ENCODE data around the gene FNIP1. TPM values are rescaled to one million over a fixed set of nuclear protein-coding genes. Genes with fewer than 3 reads are reported as not detected.

Gene FNIP1
- polyA plus RNA-seq, 1 donor from 2014 or later, result 18.1 TPM

DNA sequence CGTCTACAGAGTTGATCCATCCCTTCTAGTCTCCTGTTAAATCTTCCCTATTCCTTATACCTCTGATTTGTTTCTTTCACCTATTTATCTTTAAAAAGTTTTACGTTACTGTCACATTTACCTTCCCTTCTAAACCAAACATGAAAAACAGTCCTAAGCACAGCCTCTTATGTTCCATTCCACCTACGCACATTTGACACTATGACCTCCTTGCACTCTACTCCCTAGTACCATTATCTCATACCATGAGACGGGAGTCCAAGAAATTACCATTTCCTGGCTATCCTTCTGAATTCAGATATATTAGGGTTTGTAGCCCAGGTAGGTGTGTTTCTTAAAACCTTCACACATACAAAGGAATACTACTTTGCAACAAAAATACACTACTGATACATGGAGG, 25.1 kb downstream of the FNIP1 start:
- H3K9me3 ChIP-seq (ENCODE audit: low read length), result no peaks in the 10 kb centered on the region
- H4K20me1 ChIP-seq (ENCODE audit: insufficient read depth), result no peaks in the 10 kb centered on the region
- H3K79me2 ChIP-seq (replicated peaks; ENCODE audit: insufficient read depth, low read length), result peaks cover 24% of the 10 kb centered on the region

DNA sequence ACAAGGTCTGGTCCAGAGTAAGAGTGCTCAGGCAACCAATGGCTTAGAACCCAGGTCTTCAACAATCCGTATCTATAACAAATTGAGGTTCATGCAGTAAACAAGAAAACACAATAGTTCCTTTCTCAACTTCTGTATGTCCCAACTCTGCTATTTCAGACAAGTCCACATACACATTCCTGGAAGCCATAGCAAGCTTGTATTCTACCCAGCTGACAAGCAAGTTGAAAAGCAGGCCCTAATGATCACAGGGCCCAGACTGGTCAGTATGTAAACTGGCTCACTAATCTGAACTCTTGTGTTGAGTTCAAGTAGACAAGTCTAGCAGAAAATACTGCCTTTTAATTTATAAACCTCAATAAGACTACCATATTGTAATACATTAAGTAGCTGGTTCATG, 26.9 kb downstream of the FNIP1 start:
- Histone ChIP-seq H3F3A (ENCODE audit: insufficient read depth, low read length, poor library complexity, severe bottlenecking) (no peaks in the 10 kb centered on the region), H3K9ac (ENCODE audit: low read length) (no peak overlapping the region), H3K27me3 (ENCODE audit: insufficient read depth, low read depth, low read length) (no peaks in the 10 kb centered on the region), H2AFZ (ENCODE audit: low read depth, low read length) (no peak overlapping the region), H3K36me3 (ENCODE audit: insufficient read depth, low read length) (no peaks in the 10 kb centered on the region), H4K20me1 (ENCODE audit: insufficient read depth) (no peaks in the 10 kb centered on the region), H3K9me3 (ENCODE audit: low read length) (no peaks in the 10 kb centered on the region), H3K27ac (ENCODE audit: low read length) (no peak overlapping the region), H3K4me3 (ENCODE audit: low read length) (no peak overlapping the region), H3K4me2 (ENCODE audit: low read length) (no peak overlapping the region), H3K9me2 (ENCODE audit: insufficient read depth, low read length) (no peaks in the 10 kb centered on the region), H3K79me2 (replicated peaks; ENCODE audit: insufficient read depth, low read length) (peaks cover 20% of the 10 kb centered on the region)
- TF ChIP-seq EP300 (conservative IDR thresholded peaks at IDR 0.05; ENCODE audit: poor library complexity, severe bottlenecking) (no peak), TAF1 (IDR thresholded peaks at IDR 0.05; ENCODE audit: low read depth) (no peak), POLR2AphosphoS5 (IDR thresholded peaks at IDR 0.05) (no peak), EZH2 (IDR thresholded peaks at IDR 0.05; ENCODE audit: borderline replicate concordance, insufficient read depth, low read length, poor library complexity, severe bottlenecking) (no peak), SMC3 (conservative IDR thresholded peaks at IDR 0.05; ENCODE audit: poor library complexity) (no peak), MXI1 (conservative IDR thresholded peaks at IDR 0.05; ENCODE audit: poor library complexity, severe bottlenecking) (no peak), RAD21 (conservative IDR thresholded peaks at IDR 0.05) (no peak)
- TF ChIP-seq, protein P1, sequence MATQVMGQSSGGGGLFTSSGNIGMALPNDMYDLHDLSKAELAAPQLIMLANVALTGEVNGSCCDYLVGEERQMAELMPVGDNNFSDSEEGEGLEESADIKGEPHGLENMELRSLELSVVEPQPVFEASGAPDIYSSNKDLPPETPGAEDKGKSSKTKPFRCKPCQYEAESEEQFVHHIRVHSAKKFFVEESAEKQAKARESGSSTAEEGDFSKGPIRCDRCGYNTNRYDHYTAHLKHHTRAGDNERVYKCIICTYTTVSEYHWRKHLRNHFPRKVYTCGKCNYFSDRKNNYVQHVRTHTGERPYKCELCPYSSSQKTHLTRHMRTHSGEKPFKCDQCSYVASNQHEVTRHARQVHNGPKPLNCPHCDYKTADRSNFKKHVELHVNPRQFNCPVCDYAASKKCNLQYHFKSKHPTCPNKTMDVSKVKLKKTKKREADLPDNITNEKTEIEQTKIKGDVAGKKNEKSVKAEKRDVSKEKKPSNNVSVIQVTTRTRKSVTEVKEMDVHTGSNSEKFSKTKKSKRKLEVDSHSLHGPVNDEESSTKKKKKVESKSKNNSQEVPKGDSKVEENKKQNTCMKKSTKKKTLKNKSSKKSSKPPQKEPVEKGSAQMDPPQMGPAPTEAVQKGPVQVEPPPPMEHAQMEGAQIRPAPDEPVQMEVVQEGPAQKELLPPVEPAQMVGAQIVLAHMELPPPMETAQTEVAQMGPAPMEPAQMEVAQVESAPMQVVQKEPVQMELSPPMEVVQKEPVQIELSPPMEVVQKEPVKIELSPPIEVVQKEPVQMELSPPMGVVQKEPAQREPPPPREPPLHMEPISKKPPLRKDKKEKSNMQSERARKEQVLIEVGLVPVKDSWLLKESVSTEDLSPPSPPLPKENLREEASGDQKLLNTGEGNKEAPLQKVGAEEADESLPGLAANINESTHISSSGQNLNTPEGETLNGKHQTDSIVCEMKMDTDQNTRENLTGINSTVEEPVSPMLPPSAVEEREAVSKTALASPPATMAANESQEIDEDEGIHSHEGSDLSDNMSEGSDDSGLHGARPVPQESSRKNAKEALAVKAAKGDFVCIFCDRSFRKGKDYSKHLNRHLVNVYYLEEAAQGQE (IDR thresholded peaks at IDR 0.05; ENCODE audit: borderline replicate concordance), result no peak
- TF ChIP-seq, protein P2, sequence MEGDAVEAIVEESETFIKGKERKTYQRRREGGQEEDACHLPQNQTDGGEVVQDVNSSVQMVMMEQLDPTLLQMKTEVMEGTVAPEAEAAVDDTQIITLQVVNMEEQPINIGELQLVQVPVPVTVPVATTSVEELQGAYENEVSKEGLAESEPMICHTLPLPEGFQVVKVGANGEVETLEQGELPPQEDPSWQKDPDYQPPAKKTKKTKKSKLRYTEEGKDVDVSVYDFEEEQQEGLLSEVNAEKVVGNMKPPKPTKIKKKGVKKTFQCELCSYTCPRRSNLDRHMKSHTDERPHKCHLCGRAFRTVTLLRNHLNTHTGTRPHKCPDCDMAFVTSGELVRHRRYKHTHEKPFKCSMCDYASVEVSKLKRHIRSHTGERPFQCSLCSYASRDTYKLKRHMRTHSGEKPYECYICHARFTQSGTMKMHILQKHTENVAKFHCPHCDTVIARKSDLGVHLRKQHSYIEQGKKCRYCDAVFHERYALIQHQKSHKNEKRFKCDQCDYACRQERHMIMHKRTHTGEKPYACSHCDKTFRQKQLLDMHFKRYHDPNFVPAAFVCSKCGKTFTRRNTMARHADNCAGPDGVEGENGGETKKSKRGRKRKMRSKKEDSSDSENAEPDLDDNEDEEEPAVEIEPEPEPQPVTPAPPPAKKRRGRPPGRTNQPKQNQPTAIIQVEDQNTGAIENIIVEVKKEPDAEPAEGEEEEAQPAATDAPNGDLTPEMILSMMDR (IDR thresholded peaks at IDR 0.05; ENCODE audit: poor library complexity, severe bottlenecking), result no peak

More for the DNA sequence above, 25.1 kb downstream of the FNIP1 start:
- no peak overlapping the region for H3K4me2 ChIP-seq (ENCODE audit: low read length)
- no peak overlapping the region for H3K9ac ChIP-seq (ENCODE audit: low read length)
- no peak overlapping the region for H3K27ac ChIP-seq (ENCODE audit: low read length)
- TF ChIP-seq RAD21 (conservative IDR thresholded peaks at IDR 0.05) (no peak), TAF1 (IDR thresholded peaks at IDR 0.05; ENCODE audit: low read depth) (no peak), POLR2AphosphoS5 (IDR thresholded peaks at IDR 0.05) (no peak), EZH2 (IDR thresholded peaks at IDR 0.05; ENCODE audit: borderline replicate concordance, insufficient read depth, low read length, poor library complexity, severe bottlenecking) (no peak), SMC3 (conservative IDR thresholded peaks at IDR 0.05; ENCODE audit: poor library complexity) (no peak), MXI1 (conservative IDR thresholded peaks at IDR 0.05; ENCODE audit: poor library complexity, severe bottlenecking) (no peak)
- TF ChIP-seq, protein P2 (IDR thresholded peaks at IDR 0.05; ENCODE audit: poor library complexity, severe bottlenecking), result no peak
- no peaks in the 10 kb centered on the region for H3F3A ChIP-seq (ENCODE audit: insufficient read depth, low read length, poor library complexity, severe bottlenecking)
- no peaks in the 10 kb centered on the region for H3K36me3 ChIP-seq (ENCODE audit: insufficient read depth, low read length)
- H3K9me2 ChIP-seq (ENCODE audit: insufficient read depth, low read length), result no peaks in the 10 kb centered on the region
- no peak overlapping the region for H2AFZ ChIP-seq (ENCODE audit: low read depth, low read length)
- H3K4me3 ChIP-seq (ENCODE audit: low read length), result no peak overlapping the region
- no peaks in the 10 kb centered on the region for H3K27me3 ChIP-seq (ENCODE audit: insufficient read depth, low read depth, low read length)

All from neural cell (in vitro differentiated cells).